ENCODE results near the gene RAMP3. TPM values are rescaled to one million over a fixed set of nuclear protein-coding genes. Genes with fewer than 3 reads are reported as not detected.

RAMP3 gene
- polyA plus RNA-seq, 1 donor (not counting 4 experiments of a cell fraction or from before 2014, with no cell fraction given) = not detected

GRCh38 chr7:45117582-45117981, 40.0 kb upstream of the RAMP3 start:
- H3K4me1 ChIP-seq (ENCODE audit: control insufficient read depth, extremely low read depth, insufficient read depth, low read length) = peaks cover 1% of the 10 kb centered on the region
- H3K9ac ChIP-seq (ENCODE audit: control insufficient read depth, extremely low read depth, insufficient read depth, low read length) = no peak overlapping the region
- dilution Hi-C loops (cut with MboI; ENCODE audit: extremely low pct_ligation_motif_present, low sequenced_read_pairs) = no loop called here
- no peak overlapping the region for H2AFZ ChIP-seq (ENCODE audit: control insufficient read depth, low read length)
- no peaks in the 10 kb centered on the region for H3K36me3 ChIP-seq (ENCODE audit: control insufficient read depth in 2 of 2, extremely low read depth in 1 of 2, insufficient read depth in 2 of 2, low read length in 2 of 2)
- no peaks in the 10 kb centered on the region for H3K79me2 ChIP-seq (ENCODE audit: control insufficient read depth, insufficient read depth, low read length)
- DNase-seq (ENCODE audit: low read depth, low spot score) = no peak
- TF ChIP-seq EZH2 (IDR thresholded peaks at IDR 0.05; ENCODE audit: low read length) (no peak), CTCF (optimal IDR thresholded peaks at IDR 0.05 in 1 of 3, IDR thresholded peaks at IDR 0.05 in 1 of 3, conservative IDR thresholded peaks at IDR 0.05 in 1 of 3; ENCODE audit: extremely low read depth in 1 of 3, insufficient read depth in 2 of 3, low read length in 3 of 3) (no peak)
- H3K4me3 ChIP-seq (ENCODE audit: control insufficient read depth in 2 of 3, extremely low read depth in 1 of 3, insufficient read depth in 2 of 3, low read depth in 1 of 3, low read length in 3 of 3) = no peak overlapping the region
- no peaks in the 10 kb centered on the region for H3K9me3 ChIP-seq (ENCODE audit: control insufficient read depth, low read depth, low read length)
- H3K27ac ChIP-seq (ENCODE audit: control insufficient read depth, insufficient read depth, low read length) = no peak overlapping the region
- no peaks in the 10 kb centered on the region for H3K27me3 ChIP-seq (ENCODE audit: control insufficient read depth, extremely low read depth, insufficient read depth, low read length)
- H4K20me1 ChIP-seq (ENCODE audit: control insufficient read depth, extremely low read depth, insufficient read depth, low read length) = no peaks in the 10 kb centered on the region
- no peak overlapping the region for H3K4me2 ChIP-seq (ENCODE audit: control insufficient read depth, extremely low read depth, insufficient read depth, low read depth, low read length)
- no peaks in the 10 kb centered on the region for H3K9me1 ChIP-seq (ENCODE audit: control insufficient read depth, extremely low read depth, insufficient read depth, low read length)
- no peak for FAIRE-seq

- DNase-seq (ENCODE audit: low read depth, low spot score) = no peak
- Histone ChIP-seq H3K9me3 (ENCODE audit: control insufficient read depth, low read depth, low read length) (no peaks in the 10 kb centered on the region), H3K27me3 (ENCODE audit: control insufficient read depth, extremely low read depth, insufficient read depth, low read length) (no peaks in the 10 kb centered on the region), H3K36me3 (ENCODE audit: control insufficient read depth in 2 of 2, extremely low read depth in 1 of 2, insufficient read depth in 2 of 2, low read length in 2 of 2) (no peaks in the 10 kb centered on the region), H3K4me1 (ENCODE audit: control insufficient read depth, extremely low read depth, insufficient read depth, low read length) (no peaks in the 10 kb centered on the region), H3K4me3 (ENCODE audit: control insufficient read depth in 2 of 3, extremely low read depth in 1 of 3, insufficient read depth in 2 of 3, low read depth in 1 of 3, low read length in 3 of 3) (no peak overlapping the region), H3K9ac (ENCODE audit: control insufficient read depth, extremely low read depth, insufficient read depth, low read length) (no peak overlapping the region), H3K27ac (ENCODE audit: control insufficient read depth, insufficient read depth, low read length) (no peak overlapping the region), H2AFZ (ENCODE audit: control insufficient read depth, low read length) (no peak overlapping the region), H3K79me2 (ENCODE audit: control insufficient read depth, insufficient read depth, low read length) (no peaks in the 10 kb centered on the region), H3K9me1 (ENCODE audit: control insufficient read depth, extremely low read depth, insufficient read depth, low read length) (no peaks in the 10 kb centered on the region), H3K4me2 (ENCODE audit: control insufficient read depth, extremely low read depth, insufficient read depth, low read depth, low read length) (no peak overlapping the region), H4K20me1 (ENCODE audit: control insufficient read depth, extremely low read depth, insufficient read depth, low read length) (no peaks in the 10 kb centered on the region)
- dilution Hi-C loops (cut with MboI; ENCODE audit: extremely low pct_ligation_motif_present, low sequenced_read_pairs) = no loop called here
- TF ChIP-seq CTCF (optimal IDR thresholded peaks at IDR 0.05 in 1 of 3, IDR thresholded peaks at IDR 0.05 in 1 of 3, conservative IDR thresholded peaks at IDR 0.05 in 1 of 3; ENCODE audit: extremely low read depth in 1 of 3, insufficient read depth in 2 of 3, low read length in 3 of 3) = no peak
- TF ChIP-seq EZH2 (IDR thresholded peaks at IDR 0.05; ENCODE audit: low read length) = no peak
- no peak for FAIRE-seq
Measured at GRCh38 chr7:45118292-45118691, 39.3 kb upstream of the RAMP3 start.

All from keratinocyte (primary cell).